Loucy (cell line): ENCODE measurements around the gene RNF223.

Experiments
- H2AFZ ChIP-seq: fragments of 200-600 bp; sonication (generic); 2 replicates; pipeline ENCODE4 v1.6.0; 2016; ENCODE audit warnings: antibody characterized with exemption, mild to moderate bottlenecking, low read length, moderate library complexity
- H3F3A ChIP-seq: fragments of 200-600 bp; 2 replicates; pipeline ENCODE4 v1.6.0; 2016; ENCODE audit warnings: antibody characterized with exemption, low read depth, mild to moderate bottlenecking
- H3K27me3 ChIP-seq: fragments of 200-600 bp; sonication (generic); 2 replicates; pipeline ENCODE4 v1.6.1; 2014; ENCODE audit warnings: low read length, mild to moderate bottlenecking; ENCODE audit not compliant: insufficient read depth, poor library complexity, severe bottlenecking
- H3K36me3 ChIP-seq: fragments of 200-600 bp; sonication (generic); 2 replicates; pipeline ENCODE4 v1.6.1; 2016; ENCODE audit warnings: low read length; ENCODE audit not compliant: insufficient read depth
- H3K4me1 ChIP-seq: fragments of 200-600 bp; sonication (generic); 2 replicates; pipeline ENCODE4 v1.5.1; 2014; ENCODE audit warnings: low read length, mild to moderate bottlenecking; ENCODE audit not compliant: insufficient read depth, poor library complexity, severe bottlenecking
- H3K4me2 ChIP-seq: fragments of 200-600 bp; sonication (generic); 2 replicates; pipeline ENCODE4 v1.6.0; 2014; ENCODE audit warnings: antibody characterized with exemption, low read length, low read depth, mild to moderate bottlenecking; ENCODE audit not compliant: poor library complexity, severe bottlenecking
- H3K4me3 ChIP-seq: fragments of 200-600 bp; sonication (generic); 2 replicates; pipeline ENCODE4 v1.5.1; 2014; ENCODE audit warnings: low read length, mild to moderate bottlenecking, mixed read lengths; ENCODE audit not compliant: poor library complexity, severe bottlenecking
- H3K79me2 ChIP-seq: fragments of 200-600 bp; sonication (generic); 2 replicates; pipeline ENCODE4 v1.6.1; 2014; ENCODE audit warnings: low read length; ENCODE audit not compliant: insufficient read depth
- H3K9ac ChIP-seq: fragments of 200-600 bp; sonication (generic); 2 replicates; pipeline ENCODE4 v1.6.0; 2014; ENCODE audit warnings: mild to moderate bottlenecking, low read depth, low read length, moderate library complexity; ENCODE audit not compliant: poor library complexity, severe bottlenecking
- H3K9me2 ChIP-seq: fragments of 200-600 bp; sonication (generic); replicated peaks from 2 replicates; pipeline ENCODE4 v1.6.1; 2016; ENCODE audit warnings: low read depth, low read length, mixed read lengths
- H3K9me3 ChIP-seq: fragments of 200-600 bp; sonication (generic); 2 replicates; pipeline ENCODE4 v1.6.1; 2014; ENCODE audit warnings: mild to moderate bottlenecking, antibody characterized with exemption, low read length, low read depth; ENCODE audit not compliant: insufficient read depth
- H4K20me1 ChIP-seq: fragments of 200-600 bp; sonication (generic); 2 replicates; pipeline ENCODE4 v1.6.0; 2014; ENCODE audit warnings: antibody characterized with exemption, low read length, mild to moderate bottlenecking; ENCODE audit not compliant: insufficient read depth, poor library complexity, severe bottlenecking
- EZH2phosphoT487 ChIP-seq: fragments of 200-600 bp; IDR thresholded peaks from 2 replicates; pipeline ENCODE4 v1.6.1; 2018; ENCODE audit warnings: antibody characterized with exemption, mild to moderate bottlenecking, moderate library complexity, borderline replicate concordance
- TF ChIP-seq, protein P1 (sequence below): fragments of 200-600 bp; sonication (generic); conservative IDR thresholded peaks from 2 replicates; pipeline ENCODE4 v1.5.1; 2014; ENCODE audit warnings: mild to moderate bottlenecking, antibody characterized with exemption, low read length

Gene RNF223

GRCh38 chr1:1092149-1092855, 18.2 kb upstream of the RNF223 start:
- Histone ChIP-seq H3K27me3 (no peaks in the 10 kb centered on the region), H3K9me3 (no peaks in the 10 kb centered on the region), H4K20me1 (no peaks in the 10 kb centered on the region), H3K9ac (no peak overlapping the region), H3F3A (no peaks in the 10 kb centered on the region), H2AFZ (no peak overlapping the region), H3K36me3 (no peaks in the 10 kb centered on the region), H3K9me2 (no peaks in the 10 kb centered on the region), H3K4me2 (no peak overlapping the region), H3K79me2 (no peaks in the 10 kb centered on the region), H3K4me3 (no peak overlapping the region), H3K4me1 (no peaks in the 10 kb centered on the region)
- TF ChIP-seq, protein P1, sequence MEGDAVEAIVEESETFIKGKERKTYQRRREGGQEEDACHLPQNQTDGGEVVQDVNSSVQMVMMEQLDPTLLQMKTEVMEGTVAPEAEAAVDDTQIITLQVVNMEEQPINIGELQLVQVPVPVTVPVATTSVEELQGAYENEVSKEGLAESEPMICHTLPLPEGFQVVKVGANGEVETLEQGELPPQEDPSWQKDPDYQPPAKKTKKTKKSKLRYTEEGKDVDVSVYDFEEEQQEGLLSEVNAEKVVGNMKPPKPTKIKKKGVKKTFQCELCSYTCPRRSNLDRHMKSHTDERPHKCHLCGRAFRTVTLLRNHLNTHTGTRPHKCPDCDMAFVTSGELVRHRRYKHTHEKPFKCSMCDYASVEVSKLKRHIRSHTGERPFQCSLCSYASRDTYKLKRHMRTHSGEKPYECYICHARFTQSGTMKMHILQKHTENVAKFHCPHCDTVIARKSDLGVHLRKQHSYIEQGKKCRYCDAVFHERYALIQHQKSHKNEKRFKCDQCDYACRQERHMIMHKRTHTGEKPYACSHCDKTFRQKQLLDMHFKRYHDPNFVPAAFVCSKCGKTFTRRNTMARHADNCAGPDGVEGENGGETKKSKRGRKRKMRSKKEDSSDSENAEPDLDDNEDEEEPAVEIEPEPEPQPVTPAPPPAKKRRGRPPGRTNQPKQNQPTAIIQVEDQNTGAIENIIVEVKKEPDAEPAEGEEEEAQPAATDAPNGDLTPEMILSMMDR, result no peak

DNA sequence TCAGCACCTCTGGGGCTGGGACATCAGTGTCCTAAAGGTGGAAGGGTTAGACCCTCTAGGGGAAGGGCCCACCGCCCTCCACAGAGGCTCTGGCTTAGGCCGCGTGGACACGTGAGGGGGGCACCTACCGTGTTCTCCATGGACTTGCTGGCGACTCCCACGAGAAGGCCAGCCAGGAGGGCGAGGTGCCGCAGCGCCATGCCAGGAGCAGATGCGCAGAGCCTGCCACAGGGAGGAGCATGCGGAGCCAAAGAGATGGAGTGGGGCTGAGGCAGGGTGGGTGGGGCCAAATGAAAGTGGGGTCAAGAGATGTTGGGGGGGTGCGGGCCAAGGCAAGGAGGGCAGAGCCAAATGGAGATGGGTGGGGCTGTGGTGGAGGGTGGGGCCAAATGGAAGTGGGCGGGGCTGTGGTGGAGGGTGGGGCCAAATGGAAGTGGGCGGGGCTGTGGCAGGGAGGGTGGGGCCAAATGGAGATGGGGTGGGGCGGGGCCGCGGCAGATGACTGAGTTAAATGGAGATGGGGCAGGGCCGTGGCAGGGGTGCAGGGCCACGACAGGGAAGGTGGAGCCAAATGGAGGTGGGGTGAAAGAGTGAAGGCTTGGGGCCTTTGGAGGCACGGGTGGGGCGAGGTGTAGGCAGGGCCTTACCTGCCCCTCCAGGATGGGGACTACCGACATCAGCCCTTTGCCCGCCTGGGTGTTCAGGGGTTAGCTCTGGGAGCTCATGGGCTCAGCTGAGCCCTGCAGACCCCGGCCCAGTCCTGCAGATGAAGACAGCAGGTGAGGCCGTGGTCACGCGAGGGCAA, 17.4 kb upstream of the RNF223 start:
- no peak overlapping the region for H3K9ac ChIP-seq
- H3K4me2 ChIP-seq, result no peak overlapping the region

DNA sequence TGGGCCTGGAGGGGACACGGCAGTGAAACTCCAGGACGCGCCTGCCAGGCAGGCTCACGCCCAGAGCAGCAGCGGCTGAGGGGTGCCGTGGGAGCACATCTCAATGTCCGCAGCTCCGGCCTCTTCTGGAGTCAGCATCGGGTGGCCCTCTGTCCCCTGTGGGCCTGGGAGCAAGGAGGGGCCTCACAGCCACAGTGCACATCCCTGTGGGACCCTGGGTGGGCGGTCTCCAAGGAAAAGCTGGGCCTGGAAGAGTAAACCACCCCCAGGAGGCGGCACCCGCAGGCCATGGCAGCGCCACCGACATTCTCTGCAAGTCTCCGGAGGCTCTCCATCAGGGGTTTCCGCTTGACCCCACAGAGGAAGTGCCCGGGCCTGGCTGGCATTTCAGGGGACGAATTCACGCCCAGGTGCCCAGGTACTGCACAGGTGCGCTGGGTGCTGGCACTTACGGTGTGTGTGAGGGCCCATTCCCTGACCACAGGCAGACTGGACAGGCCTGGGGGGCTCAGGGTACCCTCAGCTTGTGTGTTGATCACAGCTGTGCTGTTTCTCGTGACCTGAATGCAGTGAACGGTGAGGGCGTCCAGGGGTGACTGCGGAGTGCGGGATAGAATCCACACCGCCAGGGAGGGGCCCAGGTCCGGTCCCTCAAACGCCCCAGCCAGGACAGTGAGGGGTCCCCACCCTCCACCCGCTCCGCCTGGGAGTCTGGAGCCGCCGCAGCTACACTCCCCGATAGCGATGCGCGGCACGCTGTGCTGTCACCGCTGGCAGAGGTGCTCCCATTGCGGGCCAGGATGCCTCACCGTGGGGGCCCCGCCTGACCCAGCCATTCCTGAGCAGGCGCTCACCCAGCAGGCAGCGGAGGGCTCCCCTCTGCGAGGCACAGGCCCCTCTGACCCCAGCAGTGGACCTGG, 16.6 kb upstream of the RNF223 start:
- Histone ChIP-seq H3K79me2 (no peaks in the 10 kb centered on the region), H3K9ac (no peak overlapping the region), H3K9me2 (no peaks in the 10 kb centered on the region), H3K27me3 (no peaks in the 10 kb centered on the region), H4K20me1 (no peaks in the 10 kb centered on the region), H3K4me2 (no peak overlapping the region), H3K4me1 (no peaks in the 10 kb centered on the region), H3K9me3 (no peaks in the 10 kb centered on the region), H3K4me3 (no peak overlapping the region), H3K36me3 (no peaks in the 10 kb centered on the region), H2AFZ (no peak overlapping the region), H3F3A (no peaks in the 10 kb centered on the region)
- no peak for TF ChIP-seq EZH2phosphoT487
- TF ChIP-seq, protein P1, result no peak

More for the DNA sequence above, 17.4 kb upstream of the RNF223 start:
- Histone ChIP-seq H3F3A (no peaks in the 10 kb centered on the region), H3K36me3 (no peaks in the 10 kb centered on the region), H2AFZ (no peak overlapping the region), H3K9me2 (no peaks in the 10 kb centered on the region), H3K9me3 (no peaks in the 10 kb centered on the region), H3K4me1 (no peaks in the 10 kb centered on the region), H3K27me3 (no peaks in the 10 kb centered on the region), H3K79me2 (no peaks in the 10 kb centered on the region), H4K20me1 (no peaks in the 10 kb centered on the region), H3K4me3 (no peak overlapping the region)
- TF ChIP-seq, protein P1, result no peak
- no peak for TF ChIP-seq EZH2phosphoT487
